AG10803 (cell line): ENCODE measurements around the gene COL12A1.

Experiments
- DNase-seq: peaks from one replicate; pipeline ENCODE4 v3.0.0; 2010; ENCODE audit warnings: low read depth
- H3K4me3 ChIP-seq: 2 replicates; pipeline ENCODE4 v1.5.1; 2011; ENCODE audit warnings: mild to moderate bottlenecking, low read length, control low read depth
- CTCF ChIP-seq: conservative IDR thresholded peaks from 2 replicates; pipeline ENCODE4 v1.5.1; 2011; ENCODE audit warnings: mild to moderate bottlenecking, low read length, control low read depth, inconsistent platforms

The COL12A1 gene

GRCh38 chr6:75106426-75106825 is 99.4 kb downstream of the COL12A1 start:
- no peak for DNase-seq
- TF ChIP-seq CTCF, result no peak

GRCh38 chr6:75103431-75103830 is 102.4 kb downstream of the COL12A1 start:
- DNase-seq, result no peak
- TF ChIP-seq CTCF, result no peak
- H3K4me3 ChIP-seq, result no peak overlapping the region

More at GRCh38 chr6:75106426-75106825, 99.4 kb downstream of the COL12A1 start:
- H3K4me3 ChIP-seq, result no peak overlapping the region

- DNase-seq, result no peak
Measured at GRCh38 chr6:75102301-75102700, 103.6 kb downstream of the COL12A1 start.

GRCh38 chr6:75101896-75102295 is 104.0 kb downstream of the COL12A1 start:
- DNase-seq, result peak; percentile 71
- H3K4me3 ChIP-seq, result no peak overlapping the region
- no peak for TF ChIP-seq CTCF

More at GRCh38 chr6:75102301-75102700, 103.6 kb downstream of the COL12A1 start:
- H3K4me3 ChIP-seq, result no peak overlapping the region
- no peak for TF ChIP-seq CTCF

GRCh38 chr6:75098709-75099108 is 107.1 kb downstream of the COL12A1 start:
- TF ChIP-seq CTCF, result no peak
- DNase-seq, result peak; percentile 95
- H3K4me3 ChIP-seq, result no peak overlapping the region

GRCh38 chr6:75096966-75097365 is 108.9 kb downstream of the COL12A1 start:
- TF ChIP-seq CTCF, result no peak
- no peak for DNase-seq
- H3K4me3 ChIP-seq, result no peak overlapping the region

GRCh38 chr6:75094614-75095200 is 111.1 kb downstream of the COL12A1 start:
- TF ChIP-seq CTCF, result no peak; the same call in 1 of the 2 replicates
- peak; percentile 73 for DNase-seq
- no peak overlapping the region for H3K4me3 ChIP-seq
